GM23248 (cell line): ENCODE measurements around the gene CLSTN2. TPM values are rescaled to one million over a fixed set of nuclear protein-coding genes. Genes with fewer than 3 reads are reported as not detected.

Source experiments
- DNase-seq: peaks from one replicate; pipeline ENCODE4 v3.0.0-alpha.2; 2015
- H2AFZ ChIP-seq: fragments of 200-600 bp; sonication (generic); 2 replicates; pipeline ENCODE4 v1.6.1; 2016; ENCODE audit warnings: antibody characterized with exemption
- H3F3A ChIP-seq: fragments of 200-600 bp; sonication (generic); 2 replicates; pipeline ENCODE4 v1.6.1; 2016; ENCODE audit warnings: mild to moderate bottlenecking, antibody characterized with exemption, mixed run types; ENCODE audit not compliant: insufficient read depth
- H3K27ac ChIP-seq: fragments of 200-600 bp; sonication (generic); 2 replicates; pipeline ENCODE4 v1.5.1; 2016; ENCODE audit warnings: mild to moderate bottlenecking
- H3K27me3 ChIP-seq: fragments of 200-600 bp; sonication (generic); replicated peaks from 2 replicates; pipeline ENCODE4 v1.6.1; 2016; ENCODE audit warnings: mild to moderate bottlenecking; ENCODE audit not compliant: insufficient read depth
- H3K36me3 ChIP-seq: fragments of 200-600 bp; sonication (generic); 2 replicates; pipeline ENCODE4 v1.6.1; 2016; ENCODE audit warnings: low read depth, mild to moderate bottlenecking
- H3K4me1 ChIP-seq: fragments of 200-600 bp; sonication (generic); 2 replicates; pipeline ENCODE4 v1.6.1; 2016; ENCODE audit warnings: mild to moderate bottlenecking; ENCODE audit not compliant: insufficient read depth
- H3K4me2 ChIP-seq: fragments of 200-600 bp; sonication (generic); one replicate; pipeline ENCODE4 v1.6.1; 2016; ENCODE audit warnings: mild to moderate bottlenecking; ENCODE audit not compliant: unreplicated experiment
- H3K4me3 ChIP-seq: fragments of 200-600 bp; sonication (generic); 2 replicates; pipeline ENCODE4 v1.5.1; 2016; ENCODE audit warnings: mild to moderate bottlenecking
- H3K79me2 ChIP-seq: fragments of 200-600 bp; sonication (generic); 2 replicates; pipeline ENCODE4 v1.6.1; 2016; ENCODE audit warnings: mild to moderate bottlenecking; ENCODE audit not compliant: insufficient read depth
- H3K9ac ChIP-seq: fragments of 200-600 bp; sonication (generic); 2 replicates; pipeline ENCODE4 v1.6.1; 2016; ENCODE audit warnings: mild to moderate bottlenecking
- H3K9me2 ChIP-seq: fragments of 200-600 bp; sonication (generic); 2 replicates; pipeline ENCODE4 v1.6.1; 2016; ENCODE audit warnings: mixed run types, mild to moderate bottlenecking, moderate library complexity; ENCODE audit not compliant: insufficient read depth
- H3K9me3 ChIP-seq: fragments of 200-600 bp; sonication (generic); one replicate; pipeline ENCODE4 v1.6.1; 2017; ENCODE audit warnings: low read depth
- H4K20me1 ChIP-seq: fragments of 200-600 bp; sonication (generic); 2 replicates; pipeline ENCODE4 v1.6.0; 2016; ENCODE audit not compliant: insufficient read depth
- EZH2 ChIP-seq: fragments of 200-600 bp; sonication (generic); IDR thresholded peaks from 2 replicates; pipeline ENCODE4 v1.6.1; 2018; ENCODE audit warnings: antibody characterized with exemption, mild to moderate bottlenecking; ENCODE audit not compliant: insufficient read depth, poor library complexity, severe bottlenecking
- EZH2phosphoT487 ChIP-seq: fragments of 200-600 bp; sonication (generic); IDR thresholded peaks from 2 replicates; pipeline ENCODE4 v1.6.1; 2018; ENCODE audit warnings: antibody characterized with exemption, moderate library complexity, mild to moderate bottlenecking, low read depth; ENCODE audit not compliant: insufficient read depth
- WGBS, 2 experiments: methylation state at CpG; one replicate each; pipeline ENCODE4 v1.1.6; 2015 to 2017; ENCODE audit warnings: low lambda C conversion rate in 2 of 2, low coverage in 1 of 2; ENCODE audit errors: missing lambda C conversion rate in 2 of 2; 5-methylcytosine and 5-hydroxymethylcytosine counted together
- in situ Hi-C: fragments of 300-500 bp; cut with MboI; formaldehyde crosslinking; loops from 2 replicates; pipeline ENCODE4 v1.15.0; 2020
- polyA plus RNA-seq: library from polyadenylated mRNA; unstranded; fragments of >200 nt; fragmentation: Nextera tagmentation; extraction: Ambion mirVana; gene quantifications from 2 replicates; pipeline ENCODE4 v1.2.1, GENCODE V29; 2016
- total RNA-seq: library from RNA; depleted of rRNA; stranded (reverse); fragments of >200 nt; shearing (Covaris generic); gene quantifications from 2 replicates; pipeline ENCODE4 v1.2.3, GENCODE V29; 2014

The CLSTN2 gene
- total and polyA plus RNA-seq, 2 experiments from 2014 or later, result not detected

DNA sequence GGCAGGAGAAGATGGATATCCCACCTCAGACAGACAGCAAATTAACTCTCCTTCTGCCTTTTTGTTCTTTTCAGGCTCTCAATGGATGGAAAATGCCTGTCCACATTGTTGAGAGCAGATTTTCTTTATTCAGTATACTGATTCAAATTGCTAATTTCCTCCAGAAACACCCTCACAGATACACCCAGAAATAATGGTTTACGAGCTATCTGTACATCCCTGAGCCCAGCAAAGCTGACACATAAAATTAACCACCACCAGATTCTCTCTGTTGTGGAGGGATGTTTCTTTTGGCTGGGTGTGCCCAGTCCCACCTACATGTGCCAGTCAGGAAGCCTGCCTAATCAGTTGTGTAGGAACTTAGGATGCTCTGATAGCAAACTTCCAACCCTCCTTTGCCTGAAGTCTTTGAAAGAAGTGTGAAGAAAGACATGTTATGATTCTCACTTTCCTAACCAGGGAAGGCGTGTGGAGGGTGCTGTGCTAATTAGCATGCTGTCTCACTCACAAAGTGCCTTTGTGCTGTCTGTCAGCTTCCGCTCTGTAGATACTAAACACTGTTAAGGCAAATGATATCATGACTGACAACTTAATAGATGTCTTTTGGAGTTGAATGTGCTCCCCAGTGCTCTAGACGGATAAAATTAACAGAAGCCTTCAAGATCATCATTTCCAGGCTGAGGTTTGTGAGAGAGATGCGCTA lies 208.5 kb downstream of the CLSTN2 start:
- Histone ChIP-seq H3F3A (no peaks in the 10 kb centered on the region), H3K9me3 (no peaks in the 10 kb centered on the region), H3K4me1 (no peaks in the 10 kb centered on the region), H3K4me3 (no peak overlapping the region), H3K4me2 (no peak overlapping the region), H3K27me3 (no peaks in the 10 kb centered on the region), H4K20me1 (no peaks in the 10 kb centered on the region), H3K9ac (no peak overlapping the region), H3K9me2 (no peaks in the 10 kb centered on the region), H3K79me2 (no peaks in the 10 kb centered on the region), H3K36me3 (no peaks in the 10 kb centered on the region), H3K27ac (no peak overlapping the region), H2AFZ (no peak overlapping the region)
- WGBS, 2 experiments, result 49 to 53% methylated on average over 5 of the region's 5 CpGs
- TF ChIP-seq EZH2 (no peak), EZH2phosphoT487 (no peak)
- in situ Hi-C loops, result no loop called here
- DNase-seq, result no peak

DNA sequence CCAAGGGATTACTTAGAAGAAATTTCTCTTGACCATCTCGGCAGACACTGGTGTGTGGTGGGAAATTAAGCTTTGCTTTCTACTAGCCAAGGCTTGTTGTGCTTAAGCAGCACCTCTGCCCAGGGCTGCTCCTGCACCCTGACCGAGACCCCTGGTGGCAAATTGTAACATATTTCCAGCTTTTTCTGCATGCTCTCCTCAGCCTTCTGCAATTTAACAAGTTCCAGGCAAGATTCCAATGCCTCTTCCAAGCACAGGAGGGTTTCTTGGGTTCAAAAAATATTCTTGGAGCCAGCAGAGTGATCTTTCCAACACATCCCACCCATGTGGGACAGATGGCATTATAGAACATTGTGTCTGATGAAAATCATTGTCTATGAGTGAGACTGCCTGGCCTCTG lies 210.5 kb downstream of the CLSTN2 start:
- Histone ChIP-seq H3K9me3 (no peaks in the 10 kb centered on the region), H3F3A (no peaks in the 10 kb centered on the region), H3K4me3 (no peak overlapping the region), H3K27ac (no peak overlapping the region), H3K4me2 (no peak overlapping the region), H3K4me1 (no peaks in the 10 kb centered on the region), H3K9me2 (no peaks in the 10 kb centered on the region), H3K36me3 (no peaks in the 10 kb centered on the region), H3K79me2 (no peaks in the 10 kb centered on the region), H4K20me1 (no peaks in the 10 kb centered on the region), H2AFZ (no peak overlapping the region), H3K9ac (no peak overlapping the region), H3K27me3 (no peaks in the 10 kb centered on the region)
- in situ Hi-C loops, result no loop called here
- DNase-seq, result no peak
- TF ChIP-seq EZH2phosphoT487 (no peak), EZH2 (no peak)
- 24 to 38% methylated on average over 2 of the region's 2 CpGs for WGBS, 2 experiments

DNA sequence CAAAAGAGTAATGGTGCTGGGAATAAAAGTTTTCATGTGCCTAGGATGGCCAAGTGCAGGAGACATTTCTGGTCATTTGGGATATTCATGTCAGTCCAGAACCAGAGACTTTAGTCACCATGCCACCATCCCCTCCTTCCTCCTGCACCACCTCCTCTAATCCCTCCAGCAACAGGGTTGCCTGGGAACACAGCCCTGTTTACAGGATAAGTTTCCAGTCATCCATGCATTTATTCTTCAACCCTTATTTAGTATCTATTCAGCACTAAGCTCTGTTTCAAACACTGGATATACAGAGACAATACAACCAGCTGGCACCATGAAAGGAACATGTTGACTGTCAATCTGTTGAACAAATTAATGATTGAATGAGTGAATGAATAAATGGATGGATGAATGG lies 211.7 kb downstream of the CLSTN2 start:
- no peak overlapping the region for H2AFZ ChIP-seq
- no peaks in the 10 kb centered on the region for H4K20me1 ChIP-seq
- H3K27ac ChIP-seq, result no peak overlapping the region
- no peak for DNase-seq
- H3K4me1 ChIP-seq, result no peaks in the 10 kb centered on the region
- no peaks in the 10 kb centered on the region; the same call in 1 of the 2 replicates for H3K27me3 ChIP-seq
- no peak overlapping the region for H3K9ac ChIP-seq
- no peak overlapping the region for H3K4me3 ChIP-seq
- no peaks in the 10 kb centered on the region for H3F3A ChIP-seq
- TF ChIP-seq EZH2phosphoT487 (no peak), EZH2 (no peak)
- H3K4me2 ChIP-seq, result no peak overlapping the region
- H3K9me3 ChIP-seq, result no peaks in the 10 kb centered on the region
- no peaks in the 10 kb centered on the region for H3K79me2 ChIP-seq
- no peaks in the 10 kb centered on the region for H3K9me2 ChIP-seq
- no peaks in the 10 kb centered on the region for H3K36me3 ChIP-seq
- in situ Hi-C loops, result no loop called here

DNA sequence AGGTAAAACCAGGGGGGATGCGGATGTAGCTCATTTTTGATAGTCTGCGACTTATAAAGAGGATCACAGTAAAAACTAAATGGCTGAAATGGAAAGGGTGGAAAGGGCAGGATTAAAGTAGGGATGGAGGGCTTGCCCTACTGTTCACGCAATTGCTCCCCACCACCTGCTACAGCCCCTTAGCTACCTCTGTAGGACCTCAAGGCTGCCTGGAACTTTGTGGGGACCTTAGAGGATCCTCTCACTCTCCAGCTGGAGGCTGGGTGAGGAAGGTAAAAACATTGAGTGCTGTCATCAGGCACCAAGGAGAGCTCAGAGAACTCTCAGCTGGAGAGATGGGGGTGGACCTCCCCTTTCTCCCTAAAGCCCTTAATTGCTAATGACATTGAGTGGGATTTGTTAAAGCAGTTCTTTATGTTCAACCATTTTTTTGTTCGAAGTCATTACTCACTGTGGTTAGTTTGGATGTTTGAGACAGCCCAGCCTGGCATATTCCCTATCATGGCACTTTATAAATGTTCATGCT lies 213.0 kb downstream of the CLSTN2 start:
- H3K4me1 ChIP-seq, result no peaks in the 10 kb centered on the region
- no peak overlapping the region for H3K9ac ChIP-seq
- no peak for DNase-seq
- 38 to 41% methylated on average over 4 of the region's 4 CpGs for WGBS, 2 experiments
- H3K9me2 ChIP-seq, result no peaks in the 10 kb centered on the region
- no peaks in the 10 kb centered on the region for H3F3A ChIP-seq
- no peaks in the 10 kb centered on the region; the same call in 1 of the 2 replicates for H3K27me3 ChIP-seq
- no peak overlapping the region for H3K27ac ChIP-seq
- TF ChIP-seq EZH2phosphoT487, result no peak
- no peak for TF ChIP-seq EZH2
- H3K4me3 ChIP-seq, result no peak overlapping the region
- no peaks in the 10 kb centered on the region for H3K9me3 ChIP-seq
- in situ Hi-C loops, result no loop called here
- H4K20me1 ChIP-seq, result no peaks in the 10 kb centered on the region
- H3K36me3 ChIP-seq, result no peaks in the 10 kb centered on the region
- no peaks in the 10 kb centered on the region for H3K79me2 ChIP-seq
- no peak overlapping the region for H3K4me2 ChIP-seq
- H2AFZ ChIP-seq, result no peak overlapping the region
